HCT116 (cell line): ENCODE measurements around the gene LRRC56. TPM values are rescaled to one million over a fixed set of nuclear protein-coding genes. Genes with fewer than 3 reads are reported as not detected.

Experiments
- ATAC-seq: fragments of 200-7000 bp; cut with Tn5 transposase; 2 replicates; pipeline ENCODE4 v1.9.1; 2020; ENCODE audit warnings: mild to moderate bottlenecking, moderate library complexity
- BruUV-seq: library from RNA; stranded (reverse); fragments of 400-500 nt; replicated peaks from 2 replicates; lab custom pipeline; 2021; lab: Mats Ljungman, UMichigan
- CTCF ChIA-PET: fragments of 300-600 bp; sonication (Branson Sonifier 250); formaldehyde crosslinking; loops from one replicate; lab custom pipeline; 2021; ENCODE audit warnings: antibody characterized with exemption; lab: Charles Lee
- POLR2A ChIA-PET: fragments of 300-600, 350-600 bp; sonication (Branson Sonifier 250); formaldehyde crosslinking; loops from one replicate; lab custom pipeline; 2021; ENCODE audit warnings: antibody characterized with exemption; lab: Charles Lee
- RAD21 ChIA-PET, 2 experiments: fragments of 300-600 bp; sonication (Branson Sonifier 250); formaldehyde crosslinking; loops; one replicate each; lab custom pipeline; 2023; ENCODE audit warnings: low total read pairs in 2 of 2; ENCODE audit not compliant: uncharacterized antibody in 2 of 2, unreplicated experiment in 2 of 2, low non-redundant PET in 1 of 2; lab: Charles Lee
- DNase-seq: peaks from one replicate; pipeline ENCODE4 v3.0.0-alpha.2; 2010; ENCODE audit warnings: low read depth, low spot score
- H2AFZ ChIP-seq: fragments of 200-600 bp; shearing (Covaris generic), sonication (generic); 2 replicates; pipeline ENCODE4 v1.6.1; 2017; ENCODE audit warnings: low read depth, mixed run types, mixed read lengths, antibody characterized with exemption, low read length; ENCODE audit not compliant: poor library complexity, severe bottlenecking
- H3K27ac ChIP-seq: 2 replicates; pipeline ENCODE4 v1.5.1; 2012; ENCODE audit warnings: low read depth, low read length
- H3K27me3 ChIP-seq: fragments of 200-600 bp; sonication (generic); 2 replicates; pipeline ENCODE4 v1.6.1; 2016; ENCODE audit warnings: mixed run types, low read length, mixed read lengths; ENCODE audit not compliant: insufficient read depth
- H3K36me3 ChIP-seq, 2 experiments: fragments of 200-500 bp in 1 of 2; fragments of 200-600 bp in 1 of 2; sonication (Bioruptor generic) in 1 of 2; sonication (generic) in 1 of 2; 2 replicates each; pipeline versions ENCODE4 v1.5.1 to v1.6.1; 2014 to 2016; ENCODE audit warnings: low read length in 2 of 2, inconsistent platforms in 1 of 2, mixed read lengths in 1 of 2, mixed run types in 1 of 2; ENCODE audit not compliant: insufficient read depth in 2 of 2, control insufficient read depth in 1 of 2
- H3K4me1 ChIP-seq, 2 experiments: fragments of 200-600 bp in 1 of 2; sonication (generic) in 1 of 2; 2 replicates each; pipeline versions ENCODE4 v1.5.1 to v1.6.1; 2012 to 2017; ENCODE audit warnings: low read length in 2 of 2, inconsistent platforms in 1 of 2, mild to moderate bottlenecking in 1 of 2, mixed read lengths in 1 of 2, mixed run types in 1 of 2, moderate library complexity in 1 of 2; ENCODE audit not compliant: insufficient read depth in 2 of 2, control insufficient read depth in 1 of 2
- H3K4me2 ChIP-seq: fragments of 200-600 bp; sonication (generic); 2 replicates; pipeline ENCODE4 v1.6.1; 2017; ENCODE audit warnings: mixed run types, low read length, mixed read lengths
- H3K4me3 ChIP-seq, 2 experiments: fragments of 200-600 bp in 1 of 2; sonication (generic) in 1 of 2; replicated peaks in 1 of 2; 2 replicates each; pipeline ENCODE4 v1.5.1; 2011 to 2016; ENCODE audit warnings: low read length in 2 of 2, control low read depth in 1 of 2, low read depth in 1 of 2, mild to moderate bottlenecking in 1 of 2, mixed read lengths in 1 of 2, mixed run types in 1 of 2
- H3K79me2 ChIP-seq: fragments of 200-600 bp; sonication (generic); 2 replicates; pipeline ENCODE4 v1.6.1; 2017; ENCODE audit warnings: mild to moderate bottlenecking, mixed run types, low read length, moderate library complexity, mixed read lengths; ENCODE audit not compliant: insufficient read depth
- H3K9ac ChIP-seq: fragments of 200-600 bp; sonication (generic); 2 replicates; pipeline ENCODE4 v1.6.1; 2016; ENCODE audit warnings: low read length, mixed read lengths
- H3K9me2 ChIP-seq: fragments of 200-600 bp; sonication (generic), shearing (Covaris generic); 2 replicates; pipeline ENCODE4 v1.6.1; 2017; ENCODE audit warnings: mixed run types, mild to moderate bottlenecking, moderate library complexity; ENCODE audit not compliant: insufficient read depth
- H3K9me3 ChIP-seq, 2 experiments: fragments of 200-500 bp in 1 of 2; fragments of 200-600 bp in 1 of 2; sonication (Bioruptor generic) in 1 of 2; sonication (generic) in 1 of 2; 2 replicates each; pipeline ENCODE4 v1.6.1; 2014 to 2017; ENCODE audit warnings: low read length in 2 of 2, mixed read lengths in 2 of 2, inconsistent platforms in 1 of 2, low read depth in 1 of 2, mild to moderate bottlenecking in 1 of 2, mixed run types in 1 of 2, moderate library complexity in 1 of 2; ENCODE audit not compliant: control insufficient read depth in 1 of 2, insufficient read depth in 1 of 2
- H4K20me1 ChIP-seq: fragments of 200-600 bp; sonication (generic), shearing (Covaris generic); 2 replicates; pipeline ENCODE4 v1.6.1; 2017; ENCODE audit warnings: mixed run types, mild to moderate bottlenecking, moderate library complexity; ENCODE audit not compliant: insufficient read depth
- CBX3 ChIP-seq: IDR thresholded peaks from 2 replicates; pipeline ENCODE4 v1.6.1; 2012; ENCODE audit warnings: low read depth
- CEBPB ChIP-seq: IDR thresholded peaks from 2 replicates; pipeline ENCODE4 v1.6.1; 2012; ENCODE audit warnings: low read depth
- ELF1 ChIP-seq: IDR thresholded peaks from 2 replicates; pipeline ENCODE4 v1.6.1; 2012; ENCODE audit warnings: low read depth, borderline replicate concordance
- EZH2 ChIP-seq: fragments of 200-600 bp; sonication (generic); IDR thresholded peaks from 2 replicates; pipeline ENCODE4 v1.6.1; 2017; ENCODE audit warnings: antibody characterized with exemption, mixed run types
- EZH2phosphoT487 ChIP-seq: fragments of 200-600 bp; IDR thresholded peaks from 2 replicates; pipeline ENCODE4 v1.6.1; 2018; ENCODE audit warnings: antibody characterized with exemption, borderline replicate concordance
- JUND ChIP-seq: IDR thresholded peaks from 2 replicates; pipeline ENCODE4 v1.6.1; 2012
- POLR2A ChIP-seq: IDR thresholded peaks from 2 replicates; pipeline ENCODE4 v1.7.0; 2011; ENCODE audit warnings: borderline replicate concordance; ENCODE audit not compliant: insufficient read depth, insufficient read length; ENCODE audit errors: extremely low read depth
- RAD21 ChIP-seq: IDR thresholded peaks from 2 replicates; pipeline ENCODE4 v1.6.1; 2012; ENCODE audit warnings: low read depth, mild to moderate bottlenecking
- SIN3A ChIP-seq: IDR thresholded peaks from 2 replicates; pipeline ENCODE4 v1.6.1; 2012; ENCODE audit warnings: low read depth
- TCF7L2 ChIP-seq: IDR thresholded peaks from 2 replicates; pipeline ENCODE4 v1.7.0; 2011; ENCODE audit warnings: borderline replicate concordance, inconsistent platforms; ENCODE audit not compliant: insufficient read depth, insufficient read length; ENCODE audit errors: extremely low read depth
- YY1 ChIP-seq: IDR thresholded peaks from 2 replicates; pipeline ENCODE4 v1.6.1; 2011; ENCODE audit warnings: low read length, low read depth, moderate library complexity, mild to moderate bottlenecking; ENCODE audit not compliant: insufficient replicate concordance; ENCODE audit errors: extremely low read depth
- intact Hi-C: fragments of 100-400 bp; cut with micrococcal nuclease; formaldehyde crosslinking; loops from 2 replicates; pipeline ENCODE4 v1.10.0; 2022
- total RNA-seq: library from RNA; stranded (reverse); gene quantifications from one replicate; pipeline ENCODE4 v1.2.1, GENCODE V29; 2021; ENCODE audit not compliant: unreplicated experiment
- TF ChIP-seq, protein P1 (sequence below): IDR thresholded peaks from 2 replicates; pipeline ENCODE4 v1.6.1; 2012; ENCODE audit warnings: low read depth
- TF ChIP-seq, protein P2 (sequence below), 3 experiments: fragments of 200-600 bp in 1 of 3; sonication (generic) in 1 of 3; IDR thresholded peaks in 2 of 3; conservative IDR thresholded peaks in 1 of 3; 2 replicates each; pipeline ENCODE4 v1.5.1; 2012 to 2017; ENCODE audit warnings: low read depth in 2 of 3, low read length in 2 of 3, antibody characterized with exemption in 1 of 3, borderline replicate concordance in 1 of 3, control low read depth in 1 of 3, mild to moderate bottlenecking in 1 of 3, mixed read lengths in 1 of 3, mixed run types in 1 of 3, moderate library complexity in 1 of 3; ENCODE audit not compliant: insufficient read depth in 1 of 3
- TF ChIP-seq, protein P3 (sequence below): IDR thresholded peaks from 2 replicates; pipeline ENCODE4 v1.6.1; 2012
- TF ChIP-seq, protein P4 (sequence below): IDR thresholded peaks from 2 replicates; pipeline ENCODE4 v1.6.1; 2011; ENCODE audit warnings: mild to moderate bottlenecking, low read length, moderate library complexity; ENCODE audit not compliant: insufficient replicate concordance; ENCODE audit errors: extremely low read depth
- TF ChIP-seq, protein P5 (sequence below): IDR thresholded peaks from 2 replicates; pipeline ENCODE4 v1.6.1; 2012

The LRRC56 gene
- total RNA-seq, 1 experiment from 2014 or later: 9.1 TPM

DNA sequence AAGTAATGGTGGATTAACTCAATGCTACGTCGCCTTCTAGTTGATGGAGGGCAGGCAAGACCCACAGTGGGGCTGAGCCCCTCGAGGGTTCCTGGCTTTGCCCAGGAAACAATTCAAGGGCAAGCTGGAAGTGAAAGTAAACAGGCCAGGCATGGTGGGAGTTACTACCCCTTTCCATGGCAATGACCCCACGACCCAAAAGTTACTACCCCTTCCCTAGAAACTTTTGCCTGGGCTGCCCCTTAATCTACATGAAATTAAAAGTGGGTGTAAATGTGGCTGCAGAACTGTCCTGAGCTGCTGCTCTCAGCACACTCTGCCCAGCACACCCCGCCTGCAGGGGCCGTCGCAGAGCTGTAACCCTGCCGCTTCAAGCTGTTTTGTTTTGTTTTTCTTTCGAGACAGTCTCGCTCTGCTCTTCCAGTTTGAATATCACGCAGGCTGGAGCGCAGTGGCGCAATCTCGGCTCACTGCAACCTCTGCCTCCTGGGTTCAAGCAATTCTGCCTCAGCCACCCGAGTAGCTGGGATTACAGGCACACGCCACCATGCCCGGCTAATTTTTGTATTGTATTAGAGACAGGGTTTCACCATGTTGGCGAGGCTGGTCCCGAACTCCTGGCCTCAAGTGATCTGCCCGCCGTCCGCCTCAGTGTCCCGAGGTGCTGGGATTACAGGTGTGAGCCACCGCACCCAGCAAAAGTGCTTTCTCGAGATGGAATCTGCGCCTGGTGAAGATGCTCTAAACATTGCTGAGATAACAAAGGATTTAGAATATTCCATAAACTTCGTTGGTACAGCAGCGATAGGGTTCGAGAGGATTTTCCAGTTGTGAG is 24.3 kb upstream of the LRRC56 start (continued):
- TF ChIP-seq, protein P1, sequence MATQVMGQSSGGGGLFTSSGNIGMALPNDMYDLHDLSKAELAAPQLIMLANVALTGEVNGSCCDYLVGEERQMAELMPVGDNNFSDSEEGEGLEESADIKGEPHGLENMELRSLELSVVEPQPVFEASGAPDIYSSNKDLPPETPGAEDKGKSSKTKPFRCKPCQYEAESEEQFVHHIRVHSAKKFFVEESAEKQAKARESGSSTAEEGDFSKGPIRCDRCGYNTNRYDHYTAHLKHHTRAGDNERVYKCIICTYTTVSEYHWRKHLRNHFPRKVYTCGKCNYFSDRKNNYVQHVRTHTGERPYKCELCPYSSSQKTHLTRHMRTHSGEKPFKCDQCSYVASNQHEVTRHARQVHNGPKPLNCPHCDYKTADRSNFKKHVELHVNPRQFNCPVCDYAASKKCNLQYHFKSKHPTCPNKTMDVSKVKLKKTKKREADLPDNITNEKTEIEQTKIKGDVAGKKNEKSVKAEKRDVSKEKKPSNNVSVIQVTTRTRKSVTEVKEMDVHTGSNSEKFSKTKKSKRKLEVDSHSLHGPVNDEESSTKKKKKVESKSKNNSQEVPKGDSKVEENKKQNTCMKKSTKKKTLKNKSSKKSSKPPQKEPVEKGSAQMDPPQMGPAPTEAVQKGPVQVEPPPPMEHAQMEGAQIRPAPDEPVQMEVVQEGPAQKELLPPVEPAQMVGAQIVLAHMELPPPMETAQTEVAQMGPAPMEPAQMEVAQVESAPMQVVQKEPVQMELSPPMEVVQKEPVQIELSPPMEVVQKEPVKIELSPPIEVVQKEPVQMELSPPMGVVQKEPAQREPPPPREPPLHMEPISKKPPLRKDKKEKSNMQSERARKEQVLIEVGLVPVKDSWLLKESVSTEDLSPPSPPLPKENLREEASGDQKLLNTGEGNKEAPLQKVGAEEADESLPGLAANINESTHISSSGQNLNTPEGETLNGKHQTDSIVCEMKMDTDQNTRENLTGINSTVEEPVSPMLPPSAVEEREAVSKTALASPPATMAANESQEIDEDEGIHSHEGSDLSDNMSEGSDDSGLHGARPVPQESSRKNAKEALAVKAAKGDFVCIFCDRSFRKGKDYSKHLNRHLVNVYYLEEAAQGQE: no peak
- TF ChIP-seq YY1: no peak
- TF ChIP-seq CEBPB: no peak
- no peak for TF ChIP-seq CBX3
- TF ChIP-seq RAD21: no peak
- TF ChIP-seq JUND: no peak

DNA sequence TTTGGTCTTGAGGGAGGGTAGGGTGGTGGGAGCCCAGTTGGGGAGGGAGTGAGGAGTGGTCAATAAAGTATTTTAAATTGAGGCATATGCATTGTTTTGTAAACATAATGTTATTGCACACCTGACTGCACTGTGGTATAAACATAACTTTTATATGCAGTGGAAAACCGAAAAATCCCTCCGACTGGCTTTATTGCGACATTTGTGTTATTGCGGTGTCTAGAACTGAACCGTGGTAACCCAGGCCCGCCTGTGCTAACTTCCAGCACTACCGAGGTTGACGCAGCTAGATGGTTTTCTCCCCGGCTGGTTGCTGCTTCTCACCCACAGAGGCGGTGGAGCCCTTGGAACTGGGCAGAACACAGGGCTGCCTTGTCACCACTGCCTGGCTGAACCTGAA is 22.7 kb upstream of the LRRC56 start:
- ATAC-seq (no peak), DNase-seq (no peak)
- Histone ChIP-seq H3K79me2 (no peaks in the 10 kb centered on the region), H3K4me2 (no peak overlapping the region), H3K27ac (no peak overlapping the region), H3K9me3 (peaks cover 0 to 21% of the 10 kb centered on the region in 2 experiments; a peak in 1 of 4 replicates), H2AFZ (no peak overlapping the region), H3K9ac (no peak overlapping the region), H3K4me3 (no peak overlapping the region), H3K27me3 (no peaks in the 10 kb centered on the region), H3K4me1 (peaks cover 4 to 5% of the 10 kb centered on the region in 2 experiments; a peak in 3 of 4 replicates), H3K9me2 (no peaks in the 10 kb centered on the region), H3K36me3 (peaks cover 0 to 6% of the 10 kb centered on the region in 2 experiments; a peak in 1 of 4 replicates), H4K20me1 (no peaks in the 10 kb centered on the region)
- no TSS peak for BruUV-seq
- ChIA-PET CTCF (no interaction called here), RAD21 (no interaction called here), POLR2A (no interaction called here)
- intact Hi-C loops: no loop called here
- TF ChIP-seq EZH2 (no peak), ELF1 (no peak), CEBPB (no peak), CBX3 (no peak), SIN3A (no peak), EZH2phosphoT487 (no peak), POLR2A (no peak), TCF7L2 (no peak)
- TF ChIP-seq, protein P2, sequence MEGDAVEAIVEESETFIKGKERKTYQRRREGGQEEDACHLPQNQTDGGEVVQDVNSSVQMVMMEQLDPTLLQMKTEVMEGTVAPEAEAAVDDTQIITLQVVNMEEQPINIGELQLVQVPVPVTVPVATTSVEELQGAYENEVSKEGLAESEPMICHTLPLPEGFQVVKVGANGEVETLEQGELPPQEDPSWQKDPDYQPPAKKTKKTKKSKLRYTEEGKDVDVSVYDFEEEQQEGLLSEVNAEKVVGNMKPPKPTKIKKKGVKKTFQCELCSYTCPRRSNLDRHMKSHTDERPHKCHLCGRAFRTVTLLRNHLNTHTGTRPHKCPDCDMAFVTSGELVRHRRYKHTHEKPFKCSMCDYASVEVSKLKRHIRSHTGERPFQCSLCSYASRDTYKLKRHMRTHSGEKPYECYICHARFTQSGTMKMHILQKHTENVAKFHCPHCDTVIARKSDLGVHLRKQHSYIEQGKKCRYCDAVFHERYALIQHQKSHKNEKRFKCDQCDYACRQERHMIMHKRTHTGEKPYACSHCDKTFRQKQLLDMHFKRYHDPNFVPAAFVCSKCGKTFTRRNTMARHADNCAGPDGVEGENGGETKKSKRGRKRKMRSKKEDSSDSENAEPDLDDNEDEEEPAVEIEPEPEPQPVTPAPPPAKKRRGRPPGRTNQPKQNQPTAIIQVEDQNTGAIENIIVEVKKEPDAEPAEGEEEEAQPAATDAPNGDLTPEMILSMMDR (IDR thresholded peaks at IDR 0.05 in 2 of 3, conservative IDR thresholded peaks at IDR 0.05 in 1 of 3; ENCODE audit: borderline replicate concordance in 1 of 3, insufficient read depth in 1 of 3, low read depth in 2 of 3, low read length in 2 of 3): no peak
- TF ChIP-seq, protein P3, sequence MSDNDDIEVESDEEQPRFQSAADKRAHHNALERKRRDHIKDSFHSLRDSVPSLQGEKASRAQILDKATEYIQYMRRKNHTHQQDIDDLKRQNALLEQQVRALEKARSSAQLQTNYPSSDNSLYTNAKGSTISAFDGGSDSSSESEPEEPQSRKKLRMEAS: no peak
- TF ChIP-seq, protein P4, sequence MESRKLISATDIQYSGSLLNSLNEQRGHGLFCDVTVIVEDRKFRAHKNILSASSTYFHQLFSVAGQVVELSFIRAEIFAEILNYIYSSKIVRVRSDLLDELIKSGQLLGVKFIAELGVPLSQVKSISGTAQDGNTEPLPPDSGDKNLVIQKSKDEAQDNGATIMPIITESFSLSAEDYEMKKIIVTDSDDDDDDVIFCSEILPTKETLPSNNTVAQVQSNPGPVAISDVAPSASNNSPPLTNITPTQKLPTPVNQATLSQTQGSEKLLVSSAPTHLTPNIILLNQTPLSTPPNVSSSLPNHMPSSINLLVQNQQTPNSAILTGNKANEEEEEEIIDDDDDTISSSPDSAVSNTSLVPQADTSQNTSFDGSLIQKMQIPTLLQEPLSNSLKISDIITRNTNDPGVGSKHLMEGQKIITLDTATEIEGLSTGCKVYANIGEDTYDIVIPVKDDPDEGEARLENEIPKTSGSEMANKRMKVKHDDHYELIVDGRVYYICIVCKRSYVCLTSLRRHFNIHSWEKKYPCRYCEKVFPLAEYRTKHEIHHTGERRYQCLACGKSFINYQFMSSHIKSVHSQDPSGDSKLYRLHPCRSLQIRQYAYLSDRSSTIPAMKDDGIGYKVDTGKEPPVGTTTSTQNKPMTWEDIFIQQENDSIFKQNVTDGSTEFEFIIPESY: no peak
- TF ChIP-seq, protein P5, sequence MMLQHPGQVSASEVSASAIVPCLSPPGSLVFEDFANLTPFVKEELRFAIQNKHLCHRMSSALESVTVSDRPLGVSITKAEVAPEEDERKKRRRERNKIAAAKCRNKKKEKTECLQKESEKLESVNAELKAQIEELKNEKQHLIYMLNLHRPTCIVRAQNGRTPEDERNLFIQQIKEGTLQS: no peak
